ENCODE results near the gene USP49. TPM values are rescaled to one million over a fixed set of nuclear protein-coding genes. Genes with fewer than 3 reads are reported as not detected.

USP49 gene
- total and polyA plus RNA-seq, 2 of the 13 experiments (the other 11 are each of a cell fraction or from before 2014, with no cell fraction given): 2.9 to 4.3 TPM

DNA sequence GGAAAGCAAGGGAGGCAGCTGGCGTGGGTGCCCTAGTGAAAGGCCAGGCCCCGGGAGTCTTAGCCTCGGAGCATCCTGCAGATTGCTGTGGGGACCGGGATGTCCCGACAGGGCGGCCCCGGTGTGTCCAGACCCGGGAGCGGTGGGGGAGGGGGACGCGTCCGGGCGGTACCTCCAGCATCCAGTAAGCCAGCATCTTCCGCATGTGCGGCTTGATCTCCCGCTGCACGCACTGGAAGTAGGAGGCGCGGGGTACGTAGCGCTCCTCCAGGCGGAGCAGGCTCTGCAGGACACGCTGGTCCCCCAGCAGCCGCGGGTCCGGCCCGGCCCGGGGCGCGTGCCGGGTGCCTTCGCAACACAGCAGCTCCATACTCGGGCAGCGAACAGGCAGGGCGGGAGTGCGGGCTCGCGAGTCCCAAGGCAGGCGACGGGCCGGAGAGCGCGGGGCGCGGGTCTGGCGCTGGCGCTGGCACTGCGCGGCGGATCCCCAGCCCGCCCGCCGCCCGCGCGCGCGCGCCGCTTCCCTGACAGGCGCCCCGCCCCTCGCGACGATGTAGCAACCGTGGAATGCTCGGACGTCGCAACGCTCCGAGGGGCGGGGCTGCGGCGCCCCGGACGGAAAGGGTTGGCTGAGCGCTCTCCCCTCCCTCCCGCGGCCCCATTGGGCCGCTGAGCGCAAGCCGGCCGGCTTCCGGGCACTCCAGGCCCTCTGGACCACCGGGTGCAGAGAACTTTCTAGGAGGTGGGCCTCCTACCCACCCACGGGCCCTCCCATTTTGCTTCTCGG is 46.3 kb upstream of the USP49 start, which contains the start of gene CCND3 (continued):
- TF ChIP-seq RAD51 (IDR thresholded peaks at IDR 0.05; ENCODE audit: borderline replicate concordance): no peak
- TF ChIP-seq SALL2 (CRISPR knock-in tag; IDR thresholded peaks at IDR 0.05): peak; percentile 76
- no peak for TF ChIP-seq SUZ12 (IDR thresholded peaks at IDR 0.05; ENCODE audit: low read depth, low read length)
- TF ChIP-seq PCBP2 (optimal IDR thresholded peaks at IDR 0.05; ENCODE audit: low read depth, low read length, poor library complexity, severe bottlenecking): no peak
- TF ChIP-seq ZSCAN25 (CRISPR knock-in tag; IDR thresholded peaks at IDR 0.05): no peak; the same call in 1 of the 2 replicates
- TF ChIP-seq, protein P1, sequence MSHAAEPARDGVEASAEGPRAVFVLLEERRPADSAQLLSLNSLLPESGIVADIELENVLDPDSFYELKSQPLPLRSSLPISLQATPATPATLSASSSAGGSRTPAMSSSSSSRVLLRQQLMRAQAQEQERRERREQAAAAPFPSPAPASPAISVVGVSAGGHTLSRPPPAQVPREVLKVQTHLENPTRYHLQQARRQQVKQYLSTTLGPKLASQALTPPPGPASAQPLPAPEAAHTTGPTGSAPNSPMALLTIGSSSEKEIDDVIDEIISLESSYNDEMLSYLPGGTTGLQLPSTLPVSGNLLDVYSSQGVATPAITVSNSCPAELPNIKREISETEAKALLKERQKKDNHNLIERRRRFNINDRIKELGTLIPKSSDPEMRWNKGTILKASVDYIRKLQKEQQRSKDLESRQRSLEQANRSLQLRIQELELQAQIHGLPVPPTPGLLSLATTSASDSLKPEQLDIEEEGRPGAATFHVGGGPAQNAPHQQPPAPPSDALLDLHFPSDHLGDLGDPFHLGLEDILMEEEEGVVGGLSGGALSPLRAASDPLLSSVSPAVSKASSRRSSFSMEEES (CRISPR knock-in tag; IDR thresholded peaks at IDR 0.05): 0 out of 2 replicates have a peak, but pooled peaks have one; percentile 14
- no peak for TF ChIP-seq JUNB (CRISPR knock-in tag; IDR thresholded peaks at IDR 0.05; ENCODE audit: borderline replicate concordance)
- peak; percentile 38 for TF ChIP-seq ASH2L (IDR thresholded peaks at IDR 0.05; ENCODE audit: insufficient read length, low read depth, low read length)
- TF ChIP-seq U2AF2 (IDR thresholded peaks at IDR 0.05; ENCODE audit: low read depth, low read length): no peak
- peak; percentile 49 to 50; a peak in 3 of 4 replicates for TF ChIP-seq POLR2A (IDR thresholded peaks at IDR 0.05; ENCODE audit: insufficient read depth in 1 of 2, low read depth in 2 of 2, low read length in 2 of 2)
- TF ChIP-seq, protein P2, sequence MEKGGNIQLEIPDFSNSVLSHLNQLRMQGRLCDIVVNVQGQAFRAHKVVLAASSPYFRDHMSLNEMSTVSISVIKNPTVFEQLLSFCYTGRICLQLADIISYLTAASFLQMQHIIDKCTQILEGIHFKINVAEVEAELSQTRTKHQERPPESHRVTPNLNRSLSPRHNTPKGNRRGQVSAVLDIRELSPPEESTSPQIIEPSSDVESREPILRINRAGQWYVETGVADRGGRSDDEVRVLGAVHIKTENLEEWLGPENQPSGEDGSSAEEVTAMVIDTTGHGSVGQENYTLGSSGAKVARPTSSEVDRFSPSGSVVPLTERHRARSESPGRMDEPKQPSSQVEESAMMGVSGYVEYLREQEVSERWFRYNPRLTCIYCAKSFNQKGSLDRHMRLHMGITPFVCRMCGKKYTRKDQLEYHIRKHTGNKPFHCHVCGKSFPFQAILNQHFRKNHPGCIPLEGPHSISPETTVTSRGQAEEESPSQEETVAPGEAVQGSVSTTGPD (CRISPR knock-in tag; IDR thresholded peaks at IDR 0.05): no peak
- TF ChIP-seq, protein P3, sequence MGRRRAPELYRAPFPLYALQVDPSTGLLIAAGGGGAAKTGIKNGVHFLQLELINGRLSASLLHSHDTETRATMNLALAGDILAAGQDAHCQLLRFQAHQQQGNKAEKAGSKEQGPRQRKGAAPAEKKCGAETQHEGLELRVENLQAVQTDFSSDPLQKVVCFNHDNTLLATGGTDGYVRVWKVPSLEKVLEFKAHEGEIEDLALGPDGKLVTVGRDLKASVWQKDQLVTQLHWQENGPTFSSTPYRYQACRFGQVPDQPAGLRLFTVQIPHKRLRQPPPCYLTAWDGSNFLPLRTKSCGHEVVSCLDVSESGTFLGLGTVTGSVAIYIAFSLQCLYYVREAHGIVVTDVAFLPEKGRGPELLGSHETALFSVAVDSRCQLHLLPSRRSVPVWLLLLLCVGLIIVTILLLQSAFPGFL (CRISPR knock-in tag; IDR thresholded peaks at IDR 0.05): 0 out of 2 replicates have a peak, but pooled peaks have one; percentile 50
- TF ChIP-seq ZNF30 (CRISPR knock-in tag; IDR thresholded peaks at IDR 0.05): no peak
- no peak for TF ChIP-seq ZFP62 (CRISPR knock-in tag; IDR thresholded peaks at IDR 0.05)
- no peak; the same call in none of the 2 replicates for TF ChIP-seq ZNF350 (CRISPR knock-in tag; IDR thresholded peaks at IDR 0.05; ENCODE audit: borderline replicate concordance, low read depth)
- TF ChIP-seq ATM (IDR thresholded peaks at IDR 0.05; ENCODE audit: borderline replicate concordance): no peak
- TF ChIP-seq KAT2B (IDR thresholded peaks at IDR 0.05; ENCODE audit: borderline replicate concordance, low read depth, low read length): no peak
- TF ChIP-seq, protein P4, sequence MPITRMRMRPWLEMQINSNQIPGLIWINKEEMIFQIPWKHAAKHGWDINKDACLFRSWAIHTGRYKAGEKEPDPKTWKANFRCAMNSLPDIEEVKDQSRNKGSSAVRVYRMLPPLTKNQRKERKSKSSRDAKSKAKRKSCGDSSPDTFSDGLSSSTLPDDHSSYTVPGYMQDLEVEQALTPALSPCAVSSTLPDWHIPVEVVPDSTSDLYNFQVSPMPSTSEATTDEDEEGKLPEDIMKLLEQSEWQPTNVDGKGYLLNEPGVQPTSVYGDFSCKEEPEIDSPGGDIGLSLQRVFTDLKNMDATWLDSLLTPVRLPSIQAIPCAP (CRISPR knock-in tag; IDR thresholded peaks at IDR 0.05; ENCODE audit: low read depth): no peak
- no peak for TF ChIP-seq SMC3 (IDR thresholded peaks at IDR 0.05; ENCODE audit: low read length)
- no peak for TF ChIP-seq ZNF329 (CRISPR knock-in tag; IDR thresholded peaks at IDR 0.05; ENCODE audit: low read depth)
- TF ChIP-seq, protein P5, sequence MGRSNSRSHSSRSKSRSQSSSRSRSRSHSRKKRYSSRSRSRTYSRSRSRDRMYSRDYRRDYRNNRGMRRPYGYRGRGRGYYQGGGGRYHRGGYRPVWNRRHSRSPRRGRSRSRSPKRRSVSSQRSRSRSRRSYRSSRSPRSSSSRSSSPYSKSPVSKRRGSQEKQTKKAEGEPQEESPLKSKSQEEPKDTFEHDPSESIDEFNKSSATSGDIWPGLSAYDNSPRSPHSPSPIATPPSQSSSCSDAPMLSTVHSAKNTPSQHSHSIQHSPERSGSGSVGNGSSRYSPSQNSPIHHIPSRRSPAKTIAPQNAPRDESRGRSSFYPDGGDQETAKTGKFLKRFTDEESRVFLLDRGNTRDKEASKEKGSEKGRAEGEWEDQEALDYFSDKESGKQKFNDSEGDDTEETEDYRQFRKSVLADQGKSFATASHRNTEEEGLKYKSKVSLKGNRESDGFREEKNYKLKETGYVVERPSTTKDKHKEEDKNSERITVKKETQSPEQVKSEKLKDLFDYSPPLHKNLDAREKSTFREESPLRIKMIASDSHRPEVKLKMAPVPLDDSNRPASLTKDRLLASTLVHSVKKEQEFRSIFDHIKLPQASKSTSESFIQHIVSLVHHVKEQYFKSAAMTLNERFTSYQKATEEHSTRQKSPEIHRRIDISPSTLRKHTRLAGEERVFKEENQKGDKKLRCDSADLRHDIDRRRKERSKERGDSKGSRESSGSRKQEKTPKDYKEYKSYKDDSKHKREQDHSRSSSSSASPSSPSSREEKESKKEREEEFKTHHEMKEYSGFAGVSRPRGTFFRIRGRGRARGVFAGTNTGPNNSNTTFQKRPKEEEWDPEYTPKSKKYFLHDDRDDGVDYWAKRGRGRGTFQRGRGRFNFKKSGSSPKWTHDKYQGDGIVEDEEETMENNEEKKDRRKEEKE (IDR thresholded peaks at IDR 0.05): no peak
- no peak for TF ChIP-seq XRCC5 (optimal IDR thresholded peaks at IDR 0.05; ENCODE audit: low read length)
